Medulla oblongata (tissue), 1 donor: ENCODE results near the gene GPR141.
"Not testable (repeated sequence)": the region's sequence is repeated elsewhere in the genome, so short reads cannot be mapped to it uniquely, and the experiment has no call there.

Experiments used
- DNase-seq: peaks from one replicate; pipeline ENCODE4 v3.0.0-alpha.2; 2015; ENCODE audit errors: extremely low spot score

GPR141 gene

DNA sequence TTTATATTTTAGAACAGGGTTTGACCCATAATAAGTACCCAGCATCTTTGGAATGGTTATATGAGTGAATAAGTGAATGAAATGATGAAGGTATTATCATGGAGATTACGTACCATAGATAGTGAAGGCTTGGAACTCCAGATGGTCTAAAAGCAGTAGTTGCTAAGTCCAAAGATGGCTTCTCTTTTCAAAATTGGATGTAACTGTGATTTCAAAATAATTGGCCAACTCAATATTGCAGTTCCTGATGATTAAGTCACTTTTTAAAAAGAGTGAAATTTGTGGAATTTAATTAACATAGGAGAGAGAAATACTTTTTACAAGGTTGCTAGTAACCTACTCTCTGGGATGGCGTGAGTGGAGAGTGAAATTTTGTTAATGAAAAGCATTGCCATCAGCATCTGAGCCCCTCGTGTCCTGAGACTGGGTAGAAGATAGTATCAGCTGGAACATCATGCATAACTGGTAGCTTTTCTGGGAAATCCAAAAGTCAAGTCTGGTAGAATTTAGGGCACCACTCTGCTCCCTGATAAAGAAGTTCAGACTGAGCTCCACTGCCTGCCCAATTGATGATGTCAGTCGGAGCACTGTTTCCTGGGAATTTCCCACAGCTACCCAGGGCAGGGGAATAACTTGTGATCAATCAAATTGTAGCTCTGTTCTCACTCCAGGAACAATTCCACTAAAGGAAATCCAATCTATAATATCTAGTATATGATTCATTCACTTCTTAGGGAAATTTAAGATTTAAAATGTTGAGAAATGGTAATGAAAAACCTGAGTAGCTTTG, 3.2 kb downstream of the GPR141 start:
- no peak for DNase-seq

DNA sequence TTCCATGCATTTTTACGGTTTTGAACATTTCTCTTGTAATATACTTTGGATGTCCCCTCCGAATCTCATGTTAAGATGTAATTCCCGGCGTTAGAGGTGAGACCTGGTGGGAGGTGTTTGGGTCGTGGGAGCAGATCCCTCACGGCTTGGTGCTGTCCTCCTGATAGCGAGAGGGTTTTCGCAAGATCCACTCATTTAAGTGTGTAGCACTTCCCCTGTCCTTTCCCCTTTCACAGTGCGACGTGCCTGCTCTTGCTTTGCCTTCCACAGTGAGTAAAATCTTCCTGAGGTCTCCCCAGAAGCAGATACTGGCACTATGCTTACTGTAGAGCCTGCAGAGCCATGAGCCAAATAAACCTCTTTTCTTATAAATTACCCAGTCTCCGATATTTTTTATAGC, 6.6 kb downstream of the GPR141 start:
- DNase-seq, result peak; percentile 38

DNA sequence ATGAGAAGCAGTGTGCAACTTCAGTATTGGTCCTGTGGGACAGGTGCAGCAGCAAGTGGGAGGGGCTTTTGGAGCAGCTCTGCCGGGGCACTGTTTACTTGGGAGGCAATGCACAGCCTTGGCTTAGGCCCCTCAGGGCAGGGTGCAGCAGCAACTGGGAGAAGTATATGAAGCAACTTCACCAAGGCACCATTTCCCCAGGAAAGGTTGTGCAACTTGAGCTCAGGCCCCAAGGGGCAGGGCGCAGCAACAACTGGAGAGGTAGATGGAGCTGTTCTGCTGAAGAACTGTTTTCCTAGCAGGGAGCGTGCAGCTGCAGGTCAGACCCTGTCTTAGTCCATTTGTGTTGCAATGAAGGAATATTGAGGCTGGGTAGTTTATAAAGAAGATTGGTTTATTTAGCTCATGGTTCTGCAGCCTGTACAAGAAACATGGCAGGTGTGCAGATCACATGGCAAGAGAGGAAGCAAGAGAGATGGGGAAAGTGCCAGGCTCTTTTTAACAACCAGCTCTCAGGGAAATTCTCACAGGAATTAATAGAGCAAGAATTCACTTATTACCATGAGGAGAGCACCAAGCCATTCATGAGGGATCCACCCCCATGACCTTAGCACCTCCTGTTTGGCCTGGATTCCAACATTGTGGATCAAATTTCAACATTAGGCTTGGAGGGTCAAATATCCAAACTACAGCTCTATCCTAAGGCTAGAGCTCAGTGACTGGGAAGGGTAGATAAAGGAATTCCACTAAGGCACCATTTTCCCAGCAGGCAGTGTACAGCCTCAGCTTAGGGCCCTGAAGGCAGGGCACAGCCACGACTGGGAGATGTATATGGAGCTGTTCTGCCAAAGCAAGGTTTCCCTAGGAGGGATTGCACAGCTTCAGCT, 10.9 kb downstream of the GPR141 start:
- DNase-seq, result no peak

DNA sequence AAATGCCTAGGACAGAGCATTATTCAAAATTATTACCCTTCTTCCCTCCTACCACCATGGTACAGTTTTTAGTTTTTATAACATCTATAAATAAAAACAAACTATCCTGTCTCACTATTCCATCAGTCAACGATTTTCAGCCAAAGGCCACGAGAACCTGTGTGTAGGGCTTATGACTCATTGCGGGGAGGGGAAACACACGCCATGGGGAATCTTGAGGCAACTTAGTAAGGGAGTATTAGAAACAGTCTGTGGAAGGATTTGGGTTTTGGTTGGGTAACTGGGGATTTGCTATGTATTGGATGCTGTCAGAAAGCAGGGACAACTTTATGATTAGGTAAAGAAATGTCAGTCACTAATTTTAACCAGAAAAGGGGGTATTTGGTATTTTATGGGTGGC, 14.7 kb downstream of the GPR141 start:
- no peak for DNase-seq

DNA sequence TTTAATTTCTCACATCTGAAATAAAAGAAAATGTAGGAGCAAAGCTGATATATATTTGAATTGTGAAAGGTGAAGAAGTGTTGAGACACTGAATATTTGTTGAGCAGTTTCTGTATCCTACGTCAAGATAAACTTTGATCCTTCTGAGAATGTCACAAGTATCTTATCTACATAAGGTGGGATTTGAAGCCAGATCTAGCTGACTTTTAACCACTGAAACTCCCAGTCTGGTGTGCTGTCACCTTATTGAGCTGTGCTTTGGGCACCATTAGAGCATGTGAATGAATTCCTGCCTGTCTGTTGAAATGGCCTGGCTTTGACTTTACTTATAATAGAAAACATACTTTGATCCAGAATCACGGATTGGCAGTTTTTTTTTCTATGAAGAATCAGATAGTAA, 15.2 kb downstream of the GPR141 start:
- no peak for DNase-seq

DNA sequence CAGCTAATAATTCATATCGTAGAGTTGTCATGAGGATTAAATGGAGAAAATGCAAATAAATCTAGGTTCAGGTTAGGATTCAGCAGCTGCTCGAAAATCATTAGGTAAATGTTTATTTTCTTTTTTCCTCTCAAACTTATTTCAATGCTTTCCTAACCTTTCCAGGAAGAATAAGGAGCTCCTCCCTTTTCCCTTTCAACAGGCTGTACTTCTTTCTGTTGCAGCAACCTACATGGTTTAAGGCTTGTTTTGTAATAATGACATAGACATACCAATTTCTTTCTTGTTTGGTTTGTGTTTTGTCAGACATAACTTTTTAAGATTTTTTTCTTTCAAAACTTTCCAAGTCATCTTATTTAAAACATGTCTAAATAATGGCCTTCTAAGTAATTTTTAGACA, 18.2 kb downstream of the GPR141 start:
- no peak for DNase-seq

DNA sequence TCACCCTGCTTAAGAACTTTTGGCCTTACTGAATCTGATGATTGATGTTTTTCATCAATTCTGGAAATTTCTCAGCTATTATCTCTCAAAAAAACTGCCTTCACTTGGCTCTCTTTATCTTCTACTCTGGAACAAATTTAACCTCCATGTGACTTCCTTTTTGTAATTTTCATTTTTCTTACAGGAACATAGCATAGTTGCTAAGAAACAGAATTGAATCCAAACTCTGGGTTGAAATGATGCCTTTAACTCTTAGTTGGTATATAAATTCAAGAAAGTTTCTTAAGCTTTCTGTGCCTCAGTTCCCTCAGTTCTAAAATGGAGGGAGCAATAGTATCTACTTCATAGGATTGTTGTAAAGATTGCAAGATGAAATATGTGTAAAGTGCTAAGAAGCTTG, 19.8 kb downstream of the GPR141 start:
- DNase-seq, result no peak

DNA sequence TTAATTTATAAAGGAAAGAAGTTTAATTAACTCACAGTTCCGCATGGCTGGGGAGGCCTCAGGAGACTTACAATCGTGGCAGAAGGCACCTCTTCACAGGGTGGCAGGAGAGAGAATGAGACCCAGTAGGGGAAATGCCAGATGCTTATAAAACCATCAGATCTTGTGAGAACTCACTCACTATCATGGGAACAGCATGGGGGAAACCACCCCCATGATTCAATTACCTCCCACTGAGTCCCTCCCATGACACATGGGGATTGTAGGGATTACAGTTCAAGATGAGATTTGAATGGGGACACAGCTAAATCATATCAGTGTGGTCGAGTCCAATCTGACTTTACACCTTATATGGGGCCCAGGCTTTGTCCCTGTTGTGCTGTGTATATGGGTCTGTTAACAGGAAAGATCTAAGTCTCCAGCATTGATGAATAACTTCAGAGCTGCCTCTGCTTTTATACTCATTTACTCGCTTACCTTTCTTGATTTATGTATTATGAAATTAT, 20.8 kb downstream of the GPR141 start:
- DNase-seq, result not testable (repeated sequence)

DNA sequence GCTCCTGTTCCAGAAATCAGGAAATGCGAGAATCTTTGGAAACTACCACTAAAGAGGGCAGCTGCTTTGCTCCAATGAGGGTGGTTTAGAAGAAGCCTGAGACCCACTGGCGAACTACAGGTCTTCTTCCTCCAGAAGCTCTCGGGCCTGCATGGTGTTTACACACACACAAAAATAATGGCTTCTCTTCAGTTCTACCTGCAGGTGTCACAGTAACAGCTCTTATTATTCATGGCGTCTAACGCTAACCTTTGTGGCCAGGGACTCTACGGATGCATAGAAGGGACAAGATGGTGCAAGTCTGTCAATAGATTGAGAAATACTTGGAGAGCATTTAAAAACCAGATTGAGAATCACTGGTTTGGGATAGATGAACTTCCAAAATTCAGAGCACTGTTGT, 22.4 kb downstream of the GPR141 start:
- no peak for DNase-seq

DNA sequence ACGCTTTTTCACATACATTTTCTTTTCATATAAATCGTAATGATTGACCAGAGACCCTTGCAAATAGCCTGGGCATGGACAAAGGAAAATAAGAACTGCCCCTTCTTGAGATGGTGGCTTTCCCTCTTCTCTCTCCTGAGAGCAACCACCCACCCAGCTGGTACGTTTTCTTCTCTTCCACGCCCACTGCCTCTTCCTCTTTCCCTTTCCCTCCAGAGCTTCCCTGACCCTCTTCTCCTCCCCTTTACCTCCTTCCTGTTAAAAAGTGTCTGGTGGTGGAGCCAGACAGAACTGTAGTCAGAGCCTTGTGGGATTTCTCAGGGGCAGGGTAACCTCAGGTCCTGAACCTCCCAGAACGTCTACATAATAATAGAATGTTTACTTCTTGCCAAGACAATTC, 23.2 kb downstream of the GPR141 start:
- no peak for DNase-seq

DNA sequence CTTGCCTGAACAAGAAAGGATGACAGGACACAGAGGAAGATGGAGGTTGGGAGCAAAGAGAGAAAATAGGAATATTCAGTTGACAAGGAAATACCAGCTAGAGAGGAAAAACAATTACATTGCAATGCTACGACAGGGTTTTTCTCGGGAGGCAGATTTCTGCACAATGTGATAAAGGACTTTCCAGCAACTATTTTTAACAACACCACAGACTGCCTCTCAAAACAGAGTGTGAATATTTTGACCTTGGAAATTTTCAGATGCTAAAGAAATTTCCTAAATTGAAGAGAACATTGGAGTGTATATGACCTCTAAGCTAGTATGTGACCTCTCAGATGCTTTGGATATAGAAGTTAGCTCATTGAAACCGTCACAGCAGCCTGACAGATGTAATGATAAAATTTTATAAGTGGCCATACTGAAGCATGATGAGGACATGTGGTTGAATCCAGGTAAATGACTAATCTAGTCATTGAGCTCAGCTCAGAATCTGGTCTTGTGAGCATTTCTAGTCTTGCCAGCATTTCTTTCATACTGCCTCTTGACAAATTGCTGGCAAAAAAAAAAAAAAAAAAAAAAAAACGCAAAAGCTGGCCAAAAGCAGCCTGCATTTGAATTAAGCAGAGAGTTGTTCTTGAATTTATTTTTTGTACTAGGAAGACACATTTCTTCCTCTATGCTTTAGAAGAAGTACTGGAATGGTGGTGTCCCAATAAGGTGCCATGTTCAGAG, 24.4 kb downstream of the GPR141 start:
- DNase-seq, result no peak

DNA sequence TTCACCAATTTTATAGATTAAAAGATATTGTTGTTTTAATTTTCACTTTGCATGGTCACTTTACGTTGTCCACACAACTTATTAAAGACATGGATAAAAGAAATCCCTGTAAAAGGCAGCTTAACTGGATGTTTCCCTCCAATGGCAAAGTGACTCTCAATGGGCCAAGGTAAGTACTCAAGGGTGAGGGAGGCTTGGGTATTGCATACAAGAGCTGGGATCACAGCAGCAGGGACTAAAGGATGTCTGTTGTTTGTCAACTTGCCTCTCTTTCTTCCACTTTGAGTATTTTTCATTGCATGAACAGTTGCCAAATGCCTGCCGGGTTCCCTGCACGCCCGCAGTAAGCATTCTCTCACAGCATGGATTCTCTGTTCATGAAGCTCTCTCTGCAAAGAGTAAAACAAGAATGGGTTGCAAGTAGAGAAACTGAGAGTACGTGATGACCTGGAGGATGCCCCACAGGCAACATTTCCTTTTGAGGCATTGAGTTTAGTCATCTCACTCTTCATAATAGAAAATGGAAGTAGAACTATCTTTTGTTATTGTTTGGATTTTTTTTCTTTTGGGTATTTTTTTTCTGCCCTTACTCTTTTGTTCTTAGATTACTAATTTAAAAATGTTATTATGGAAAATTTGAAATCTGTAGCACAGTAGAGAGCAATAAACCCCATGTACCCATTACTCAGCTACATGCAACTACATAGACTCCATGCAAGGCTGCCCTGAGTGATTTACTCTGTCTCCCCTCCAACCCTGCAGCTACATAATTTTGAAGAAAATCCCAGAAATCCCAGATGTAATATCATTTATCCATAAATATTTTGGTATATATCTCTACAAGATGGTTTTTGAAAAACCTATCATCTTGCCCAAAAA, 26.3 kb downstream of the GPR141 start:
- no peak for DNase-seq

DNA sequence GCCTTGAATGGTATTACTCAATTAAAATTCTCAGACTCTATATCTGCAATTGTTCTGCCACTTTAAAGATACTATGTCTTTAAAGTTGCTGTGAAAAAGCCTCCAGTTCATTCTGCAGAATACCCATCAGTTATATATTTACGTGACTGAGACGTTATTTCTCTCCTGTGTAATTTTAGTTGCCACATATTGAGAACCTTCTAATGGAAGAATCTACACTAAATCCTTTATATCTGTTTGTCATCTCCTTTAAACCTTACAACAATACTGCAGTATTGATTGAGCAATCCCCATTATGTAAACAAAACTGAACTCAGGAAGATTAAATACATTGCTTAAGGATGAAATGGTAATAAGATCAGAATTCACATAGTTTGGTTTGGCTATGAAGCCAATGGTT, 30.0 kb downstream of the GPR141 start:
- no peak for DNase-seq

DNA sequence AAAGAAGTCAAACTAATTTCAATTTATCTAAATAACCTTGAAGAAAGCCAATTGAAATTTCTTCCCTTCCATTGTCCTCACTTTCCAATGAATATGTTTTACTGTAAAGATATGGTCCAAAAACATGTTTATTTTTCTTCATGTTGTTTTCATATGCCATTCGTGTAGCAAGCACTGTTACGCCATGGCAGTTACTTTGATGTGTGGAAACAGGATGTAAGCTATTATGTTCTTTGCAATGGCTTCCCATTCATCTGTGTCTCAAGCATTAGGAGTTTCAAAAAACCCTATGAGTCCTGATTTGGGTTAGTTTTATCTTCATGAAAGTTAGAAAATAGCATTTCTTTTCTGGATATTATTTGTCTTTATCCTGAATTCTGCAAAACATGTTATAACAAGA, 31.0 kb downstream of the GPR141 start:
- no peak for DNase-seq

DNA sequence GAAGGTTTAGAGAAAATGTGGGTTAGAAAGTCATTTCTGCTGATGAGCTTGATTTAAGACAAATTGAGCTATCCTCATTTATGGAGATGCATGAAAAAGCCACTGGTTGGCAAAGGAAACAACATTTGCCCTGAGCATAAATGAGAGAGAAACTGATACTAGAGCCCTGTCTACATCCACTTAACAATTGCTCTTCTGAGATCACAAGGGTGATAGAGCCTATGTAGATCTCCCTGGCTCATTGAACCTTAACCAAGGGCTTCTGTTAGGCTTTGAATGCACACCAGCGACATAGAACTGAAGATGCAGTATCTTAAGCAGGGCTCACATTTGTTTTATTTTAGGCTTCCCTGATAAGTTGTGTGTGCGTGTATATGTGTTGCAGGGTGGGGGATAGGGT, 35.0 kb downstream of the GPR141 start:
- no peak for DNase-seq

DNA sequence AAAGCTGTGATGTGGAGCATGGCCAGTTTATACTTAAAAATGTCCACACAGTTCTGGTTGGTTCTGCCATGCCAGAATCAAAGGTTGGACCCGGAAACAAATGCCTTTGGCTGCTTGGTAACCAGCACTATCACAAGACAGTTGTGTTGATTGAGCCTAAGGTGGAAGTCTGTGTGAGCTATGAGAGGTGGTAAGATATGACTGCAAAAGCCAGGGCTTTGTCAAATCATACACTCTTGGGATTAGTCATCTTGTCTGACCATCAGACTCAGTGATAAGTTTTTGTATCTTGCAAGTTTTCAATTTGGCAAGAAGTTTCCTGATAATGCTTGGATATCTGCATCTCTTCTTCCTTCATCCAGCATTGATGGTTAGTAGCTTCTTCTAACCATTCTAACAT, 35.5 kb downstream of the GPR141 start:
- DNase-seq, result no peak

DNA sequence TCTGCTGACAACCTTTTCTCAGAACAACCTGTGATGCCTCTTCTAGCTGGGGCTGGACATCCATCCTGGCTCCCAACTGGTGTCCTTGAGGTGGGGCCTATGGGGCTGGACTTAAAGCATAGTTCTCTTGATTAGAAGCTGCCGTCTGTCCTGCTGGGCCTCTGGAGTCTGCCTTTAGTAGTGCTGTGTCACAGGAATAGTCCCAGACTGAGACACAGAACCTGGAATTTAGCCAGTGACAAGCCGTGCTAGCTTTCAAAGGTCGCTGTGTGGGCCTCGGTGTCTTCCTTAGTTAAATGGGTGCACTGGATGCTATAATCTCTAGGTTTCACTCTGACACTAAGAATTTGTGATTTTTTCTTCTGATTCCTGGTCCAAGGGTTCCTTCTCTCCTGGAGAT, 41.2 kb downstream of the GPR141 start:
- DNase-seq, result no peak

DNA sequence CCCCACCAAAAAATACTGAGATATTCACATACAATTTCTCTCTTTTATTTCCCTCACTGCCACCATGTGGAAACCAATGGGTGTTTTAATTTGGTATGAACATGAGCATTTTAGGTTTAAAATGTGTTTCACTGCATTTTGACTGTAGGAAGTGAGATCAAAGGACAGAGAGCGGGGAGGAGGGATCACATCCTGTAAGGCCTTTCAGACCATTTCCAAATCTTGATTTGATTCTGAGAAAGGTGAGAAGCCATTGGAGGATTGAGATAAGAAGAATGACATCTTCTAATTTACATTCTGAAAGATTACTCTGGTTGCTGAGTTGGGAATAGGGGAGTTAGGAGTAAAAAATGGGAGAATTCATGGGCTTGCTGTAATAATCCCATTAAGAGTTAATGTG, 42.5 kb downstream of the GPR141 start:
- DNase-seq, result no peak

DNA sequence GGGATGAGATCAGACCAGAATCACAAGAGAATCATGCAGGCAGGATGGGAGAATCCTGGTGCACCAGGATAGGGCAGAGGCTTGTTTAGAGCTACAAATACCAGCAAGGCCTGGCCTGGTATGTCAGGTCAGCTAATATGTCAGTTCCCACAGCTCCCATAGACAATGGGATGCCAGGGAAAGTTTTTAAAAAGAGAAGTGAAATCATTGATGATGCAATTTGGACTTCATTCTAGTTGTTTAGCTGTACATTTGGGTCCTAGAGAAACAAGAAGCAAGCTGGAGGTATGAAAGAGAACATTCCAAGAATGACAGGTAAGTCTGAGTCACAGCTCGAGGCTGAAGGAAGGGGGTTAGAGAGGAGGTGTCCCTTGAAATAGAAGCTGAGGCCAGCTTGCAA, 45.2 kb downstream of the GPR141 start:
- peak; percentile 55 for DNase-seq

DNA sequence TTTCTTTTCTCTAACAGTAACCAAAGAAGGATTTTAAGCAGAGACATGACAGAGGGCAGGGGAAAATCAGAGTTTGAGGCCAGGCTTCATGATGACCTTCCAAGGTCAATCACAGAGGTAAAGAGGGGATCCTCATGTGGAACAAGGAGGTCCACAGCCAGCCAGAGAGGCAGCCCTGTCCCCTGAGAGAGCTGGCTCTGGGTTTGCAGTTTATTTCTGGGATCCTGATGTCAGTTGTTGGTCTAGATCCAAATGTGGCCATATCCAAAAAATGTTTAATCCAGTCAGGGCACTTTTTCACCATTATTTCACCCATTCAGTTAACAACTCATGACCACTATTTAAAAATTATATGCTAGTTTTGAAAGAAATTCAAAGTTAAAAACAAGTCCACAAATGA, 45.6 kb downstream of the GPR141 start:
- DNase-seq, result no peak

DNA sequence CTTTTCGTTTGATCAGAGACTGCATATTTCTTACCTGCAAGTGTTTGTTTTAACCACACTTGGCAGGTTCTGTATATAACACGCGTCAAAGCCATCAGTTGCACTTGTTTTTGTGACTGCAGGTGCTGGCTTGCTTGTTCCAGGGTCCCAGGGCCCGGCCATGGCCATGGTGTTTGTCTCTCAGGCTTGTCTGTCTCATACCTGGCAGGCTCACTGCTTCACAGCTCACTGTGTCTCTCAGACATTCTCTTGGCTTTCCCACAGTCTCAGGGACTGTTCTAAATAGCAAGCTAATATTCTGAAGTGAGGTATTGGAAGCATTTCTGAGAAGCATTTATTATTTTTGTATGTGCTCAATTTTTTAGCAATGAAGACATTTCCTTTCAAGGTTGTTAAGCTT, 46.9 kb downstream of the GPR141 start:
- no peak for DNase-seq
